Fibroblast of pulmonary artery (primary cell): ENCODE data around the gene STX8.

Source experiments
- DNase-seq: peaks from one replicate; pipeline ENCODE4 v3.0.0-alpha.2; 2010; ENCODE audit warnings: low read depth
- H3K4me3 ChIP-seq: replicated peaks from 2 replicates; pipeline ENCODE4 v1.5.1; 2011; ENCODE audit warnings: low read depth, mild to moderate bottlenecking, control low read depth, low read length, moderate library complexity
- TF ChIP-seq, protein P1 (sequence below): IDR thresholded peaks from 2 replicates; pipeline ENCODE4 v1.5.1; 2011; ENCODE audit warnings: mild to moderate bottlenecking, control low read depth, low read length, inconsistent platforms; ENCODE audit errors: missing control alignments

The STX8 gene

DNA sequence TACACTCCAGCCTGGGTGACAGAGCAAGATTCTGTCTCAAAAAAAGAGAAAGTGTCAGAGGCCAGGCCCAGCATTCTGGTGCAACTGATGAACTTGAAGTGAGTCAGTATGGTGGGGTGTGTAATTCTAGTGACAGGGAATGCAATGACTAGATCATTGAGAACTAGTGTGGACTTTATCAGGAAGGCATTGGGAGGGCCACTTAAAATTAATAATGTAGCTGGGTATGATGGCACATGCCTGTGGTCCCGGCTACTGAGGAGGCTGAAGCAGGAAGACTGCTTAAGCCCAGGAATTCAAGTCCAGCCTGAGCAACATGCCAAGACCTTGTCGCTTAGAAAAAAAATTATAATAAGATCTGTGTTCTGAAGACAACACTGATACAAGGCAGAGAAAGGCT is 90.8 kb downstream of the STX8 start:
- peak; percentile 20 for DNase-seq
- no peak overlapping the region for H3K4me3 ChIP-seq
- TF ChIP-seq, protein P1, sequence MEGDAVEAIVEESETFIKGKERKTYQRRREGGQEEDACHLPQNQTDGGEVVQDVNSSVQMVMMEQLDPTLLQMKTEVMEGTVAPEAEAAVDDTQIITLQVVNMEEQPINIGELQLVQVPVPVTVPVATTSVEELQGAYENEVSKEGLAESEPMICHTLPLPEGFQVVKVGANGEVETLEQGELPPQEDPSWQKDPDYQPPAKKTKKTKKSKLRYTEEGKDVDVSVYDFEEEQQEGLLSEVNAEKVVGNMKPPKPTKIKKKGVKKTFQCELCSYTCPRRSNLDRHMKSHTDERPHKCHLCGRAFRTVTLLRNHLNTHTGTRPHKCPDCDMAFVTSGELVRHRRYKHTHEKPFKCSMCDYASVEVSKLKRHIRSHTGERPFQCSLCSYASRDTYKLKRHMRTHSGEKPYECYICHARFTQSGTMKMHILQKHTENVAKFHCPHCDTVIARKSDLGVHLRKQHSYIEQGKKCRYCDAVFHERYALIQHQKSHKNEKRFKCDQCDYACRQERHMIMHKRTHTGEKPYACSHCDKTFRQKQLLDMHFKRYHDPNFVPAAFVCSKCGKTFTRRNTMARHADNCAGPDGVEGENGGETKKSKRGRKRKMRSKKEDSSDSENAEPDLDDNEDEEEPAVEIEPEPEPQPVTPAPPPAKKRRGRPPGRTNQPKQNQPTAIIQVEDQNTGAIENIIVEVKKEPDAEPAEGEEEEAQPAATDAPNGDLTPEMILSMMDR, result no peak

DNA sequence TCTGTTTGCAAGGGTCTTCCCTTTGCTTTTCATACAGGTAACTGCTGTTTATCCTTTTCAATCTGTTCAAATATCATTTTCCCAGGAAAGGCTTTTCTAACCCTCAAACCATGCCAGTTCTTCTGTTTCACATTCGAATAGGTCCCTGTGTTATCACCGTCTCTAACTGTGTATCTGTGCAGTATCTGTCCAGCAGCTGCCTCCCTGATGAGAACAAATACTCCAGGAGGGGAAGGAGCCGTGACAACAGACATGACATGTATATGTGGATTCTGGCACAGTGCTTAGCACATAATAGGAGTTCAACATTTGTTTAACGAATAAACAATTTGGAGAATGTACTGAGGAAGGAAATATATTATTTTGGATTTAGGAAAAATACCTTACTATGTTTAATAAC is 95.7 kb downstream of the STX8 start:
- TF ChIP-seq, protein P1, result no peak
- DNase-seq, result no peak
- H3K4me3 ChIP-seq, result no peak overlapping the region

GRCh38 chr17:9478889-9479288 is 96.7 kb downstream of the STX8 start:
- no peak for DNase-seq
- no peak overlapping the region for H3K4me3 ChIP-seq
- TF ChIP-seq, protein P1, result no peak

- TF ChIP-seq, protein P1, result no peak
- peak; percentile 24 for DNase-seq
- no peak overlapping the region for H3K4me3 ChIP-seq
Measured at GRCh38 chr17:9475101-9475658, 100.4 kb downstream of the STX8 start.

DNA sequence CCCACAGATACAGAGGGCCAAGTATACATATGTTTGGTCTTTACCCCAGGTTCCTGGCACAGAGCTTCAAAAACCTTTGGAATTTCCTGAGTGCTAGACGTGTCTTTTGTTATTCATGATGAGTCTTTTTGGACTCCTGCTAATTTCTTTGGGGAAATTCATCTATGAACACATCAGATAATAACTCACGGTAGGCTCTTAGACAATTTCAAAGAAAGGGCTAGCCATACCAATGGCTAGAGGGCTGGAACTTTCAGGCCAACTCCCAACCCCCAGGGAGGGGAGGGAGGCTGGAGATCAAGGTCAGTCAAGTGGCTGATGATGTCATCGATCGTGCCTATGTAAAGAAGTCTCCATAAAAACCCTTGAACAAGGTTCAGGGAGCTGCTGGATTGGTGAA is 101.9 kb downstream of the STX8 start:
- H3K4me3 ChIP-seq, result no peak overlapping the region
- TF ChIP-seq, protein P1, result no peak
- DNase-seq, result peak; percentile 58

GRCh38 chr17:9472541-9472940 is 103.1 kb downstream of the STX8 start:
- TF ChIP-seq, protein P1, result no peak
- no peak overlapping the region for H3K4me3 ChIP-seq
- peak; percentile 35 for DNase-seq

GRCh38 chr17:9472094-9472493 is 103.5 kb downstream of the STX8 start:
- TF ChIP-seq, protein P1, result no peak

More at GRCh38 chr17:9472094-9472493, 103.5 kb downstream of the STX8 start:
- DNase-seq, result no peak
- H3K4me3 ChIP-seq, result no peak overlapping the region
